Keratinocyte (primary cell): ENCODE results near the gene PCSK6. TPM values are rescaled to one million over a fixed set of nuclear protein-coding genes. Genes with fewer than 3 reads are reported as not detected.

Experiments
- DNase-seq: peaks from one replicate; pipeline ENCODE4 v3.0.0-alpha.2; 2011; ENCODE audit warnings: low read depth, missing footprints, low spot score
- FAIRE-seq: peaks from 2 replicates; lab custom pipeline; 2011; peaks lifted over from hg19 to GRCh38; lab: Jason Lieb, UNC
- H2AFZ ChIP-seq: 2 replicates; pipeline ENCODE4 v1.6.0; 2012; ENCODE audit warnings: low read length, control low read depth, inconsistent platforms; ENCODE audit not compliant: control insufficient read depth
- H3K27ac ChIP-seq: 2 replicates; pipeline ENCODE4 v1.5.1; 2011; ENCODE audit warnings: low read length; ENCODE audit not compliant: control insufficient read depth, insufficient read depth
- H3K27me3 ChIP-seq: 3 replicates; pipeline ENCODE4 v1.6.0; 2011; ENCODE audit warnings: low read length; ENCODE audit not compliant: control insufficient read depth, insufficient read depth; ENCODE audit errors: extremely low read depth
- H3K36me3 ChIP-seq, 2 experiments: 2 replicates in 1 of 2; 3 replicates in 1 of 2; pipeline ENCODE4 v1.5.1; 2011; ENCODE audit warnings: low read length in 2 of 2, mild to moderate bottlenecking in 1 of 2; ENCODE audit not compliant: control insufficient read depth in 2 of 2, insufficient read depth in 2 of 2; ENCODE audit errors: extremely low read depth in 1 of 2
- H3K4me1 ChIP-seq: 3 replicates; pipeline ENCODE4 v1.5.1; 2011; ENCODE audit warnings: low read length; ENCODE audit not compliant: control insufficient read depth, insufficient read depth; ENCODE audit errors: extremely low read depth
- H3K4me2 ChIP-seq: 3 replicates; pipeline ENCODE4 v1.6.0; 2011; ENCODE audit warnings: low read depth, low read length; ENCODE audit not compliant: control insufficient read depth, insufficient read depth; ENCODE audit errors: extremely low read depth
- H3K4me3 ChIP-seq, 3 experiments: fragments of 200-600 bp in 1 of 3; sonication (generic) in 1 of 3; 2 replicates in 2 of 3; 3 replicates in 1 of 3; pipeline ENCODE4 v1.5.1; 2011 to 2016; ENCODE audit warnings: low read length in 3 of 3, mild to moderate bottlenecking in 3 of 3, control low read depth in 2 of 3, inconsistent platforms in 1 of 3, low read depth in 1 of 3, mixed read lengths in 1 of 3, mixed run types in 1 of 3, moderate library complexity in 1 of 3; ENCODE audit not compliant: control insufficient read depth in 2 of 3, insufficient read depth in 2 of 3; ENCODE audit errors: extremely low read depth in 1 of 3
- H3K79me2 ChIP-seq: 2 replicates; pipeline ENCODE4 v1.6.0; 2012; ENCODE audit warnings: low read length; ENCODE audit not compliant: control insufficient read depth, insufficient read depth
- H3K9ac ChIP-seq: 3 replicates; pipeline ENCODE4 v1.6.0; 2011; ENCODE audit warnings: low read length; ENCODE audit not compliant: control insufficient read depth, insufficient read depth; ENCODE audit errors: extremely low read depth
- H3K9me1 ChIP-seq: 3 replicates; pipeline ENCODE4 v1.6.0; 2011; ENCODE audit warnings: low read length; ENCODE audit not compliant: control insufficient read depth, insufficient read depth; ENCODE audit errors: extremely low read depth
- H3K9me3 ChIP-seq: 2 replicates; pipeline ENCODE4 v1.5.1; 2012; ENCODE audit warnings: low read depth, low read length; ENCODE audit not compliant: control insufficient read depth
- H4K20me1 ChIP-seq: 3 replicates; pipeline ENCODE4 v1.6.0; 2011; ENCODE audit warnings: low read length; ENCODE audit not compliant: control insufficient read depth, insufficient read depth; ENCODE audit errors: extremely low read depth
- EZH2 ChIP-seq: IDR thresholded peaks from one replicate; pipeline ENCODE4 v1.6.1; 2012; ENCODE audit warnings: inconsistent platforms, mild to moderate bottlenecking, low read length, moderate library complexity
- dilution Hi-C: fragments of 300-500 bp; cut with MboI; formaldehyde crosslinking; loops from one replicate; pipeline ENCODE4 v1.7.0; 2020; ENCODE audit warnings: low sequenced_read_pairs; ENCODE audit not compliant: extremely low pct_ligation_motif_present
- polyA plus RNA-seq, 5 experiments: library from polyadenylated mRNA; depleted of rRNA in 3 of 5; stranded (reverse) in 3 of 5; stranded (forward) in 1 of 5; unstranded in 1 of 5; fragments of >200 nt; gene quantifications; 1 replicate in 1 of 5; 2 replicates in 3 of 5; 3 replicates in 1 of 5; pipeline versions ENCODE4 v1.2.1 to v1.2.3, GENCODE V29; 2011 to 2012; ENCODE audit warnings: missing spikeins in 2 of 5, low read depth in 1 of 5, low replicate concordance in 1 of 5
- TF ChIP-seq, protein P1 (sequence below), 3 experiments: IDR thresholded peaks in 1 of 3; conservative IDR thresholded peaks in 1 of 3; optimal IDR thresholded peaks in 1 of 3; 2 replicates in 2 of 3; 3 replicates in 1 of 3; pipeline versions ENCODE3 to v1.5.1; 2011; ENCODE audit warnings: low read length in 3 of 3, mild to moderate bottlenecking in 3 of 3, moderate library complexity in 2 of 3, control low read depth in 1 of 3, inconsistent platforms in 1 of 3; ENCODE audit not compliant: insufficient read depth in 2 of 3; ENCODE audit errors: extremely low read depth in 1 of 3

PCSK6 gene
- polyA plus RNA-seq, 1 donor (not counting 4 experiments of a cell fraction or from before 2014, with no cell fraction given): 3.1 TPM

DNA sequence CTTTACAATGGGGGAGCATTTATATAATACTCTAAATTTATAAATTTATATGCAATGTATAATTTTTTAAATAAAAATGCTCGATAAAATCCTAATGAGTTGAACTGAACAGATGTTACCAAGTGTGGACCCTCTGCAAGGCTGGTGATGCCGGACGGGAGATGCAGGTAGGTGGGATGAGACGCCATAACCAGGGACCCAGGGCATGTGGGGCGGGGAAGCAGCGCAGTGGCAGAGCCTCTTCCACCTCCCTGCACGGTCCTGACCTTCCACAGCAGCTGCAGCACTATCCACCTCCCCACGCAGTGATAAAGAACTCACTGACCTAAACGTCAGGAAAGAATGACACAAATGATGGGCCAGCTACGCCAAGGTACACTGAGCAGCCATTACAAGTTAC, 12.8 kb downstream of the PCSK6 start:
- no peak for DNase-seq
- Histone ChIP-seq H2AFZ (no peak overlapping the region), H3K4me2 (no peak overlapping the region)

DNA sequence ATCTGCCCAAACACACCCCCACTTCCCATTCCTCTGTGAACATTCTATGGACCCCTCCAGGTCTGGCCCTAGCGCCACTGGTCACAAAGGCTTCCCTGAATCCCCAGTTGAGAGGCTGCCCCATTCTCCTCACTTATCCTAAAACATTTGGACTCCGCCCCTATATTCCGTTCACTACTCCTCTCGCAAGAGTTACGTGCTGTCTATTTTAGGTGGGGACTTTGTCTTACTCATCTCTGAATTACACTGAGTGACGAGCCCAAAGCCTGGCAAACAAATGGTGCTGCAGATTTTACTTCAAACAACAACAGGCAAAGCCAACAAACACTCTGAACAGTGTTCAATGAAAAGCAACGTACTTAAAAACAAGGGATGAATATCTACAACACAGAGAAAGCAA, 14.5 kb downstream of the PCSK6 start:
- no peaks in the 10 kb centered on the region for H4K20me1 ChIP-seq
- no peaks in the 10 kb centered on the region for H3K27me3 ChIP-seq
- FAIRE-seq (no peak), DNase-seq (no peak)
- no peaks in the 10 kb centered on the region for H3K79me2 ChIP-seq
- no peak overlapping the region for H3K9ac ChIP-seq
- no peak overlapping the region for H3K4me2 ChIP-seq
- no peak overlapping the region for H3K4me3 ChIP-seq
- H3K36me3 ChIP-seq: no peaks in the 10 kb centered on the region
- H3K9me3 ChIP-seq: no peaks in the 10 kb centered on the region
- dilution Hi-C loops: no loop called here
- no peaks in the 10 kb centered on the region for H3K4me1 ChIP-seq
- no peak overlapping the region for H2AFZ ChIP-seq
- H3K9me1 ChIP-seq: no peaks in the 10 kb centered on the region
- no peak overlapping the region for H3K27ac ChIP-seq
- TF ChIP-seq, protein P1, sequence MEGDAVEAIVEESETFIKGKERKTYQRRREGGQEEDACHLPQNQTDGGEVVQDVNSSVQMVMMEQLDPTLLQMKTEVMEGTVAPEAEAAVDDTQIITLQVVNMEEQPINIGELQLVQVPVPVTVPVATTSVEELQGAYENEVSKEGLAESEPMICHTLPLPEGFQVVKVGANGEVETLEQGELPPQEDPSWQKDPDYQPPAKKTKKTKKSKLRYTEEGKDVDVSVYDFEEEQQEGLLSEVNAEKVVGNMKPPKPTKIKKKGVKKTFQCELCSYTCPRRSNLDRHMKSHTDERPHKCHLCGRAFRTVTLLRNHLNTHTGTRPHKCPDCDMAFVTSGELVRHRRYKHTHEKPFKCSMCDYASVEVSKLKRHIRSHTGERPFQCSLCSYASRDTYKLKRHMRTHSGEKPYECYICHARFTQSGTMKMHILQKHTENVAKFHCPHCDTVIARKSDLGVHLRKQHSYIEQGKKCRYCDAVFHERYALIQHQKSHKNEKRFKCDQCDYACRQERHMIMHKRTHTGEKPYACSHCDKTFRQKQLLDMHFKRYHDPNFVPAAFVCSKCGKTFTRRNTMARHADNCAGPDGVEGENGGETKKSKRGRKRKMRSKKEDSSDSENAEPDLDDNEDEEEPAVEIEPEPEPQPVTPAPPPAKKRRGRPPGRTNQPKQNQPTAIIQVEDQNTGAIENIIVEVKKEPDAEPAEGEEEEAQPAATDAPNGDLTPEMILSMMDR (optimal IDR thresholded peaks at IDR 0.05 in 1 of 3, IDR thresholded peaks at IDR 0.05 in 1 of 3, conservative IDR thresholded peaks at IDR 0.05 in 1 of 3; ENCODE audit: extremely low read depth in 1 of 3, insufficient read depth in 2 of 3, low read length in 3 of 3): no peak
- TF ChIP-seq EZH2: no peak

More for the DNA sequence above, 12.8 kb downstream of the PCSK6 start:
- no peak for TF ChIP-seq EZH2
- TF ChIP-seq, protein P1 (optimal IDR thresholded peaks at IDR 0.05 in 1 of 3, IDR thresholded peaks at IDR 0.05 in 1 of 3, conservative IDR thresholded peaks at IDR 0.05 in 1 of 3; ENCODE audit: extremely low read depth in 1 of 3, insufficient read depth in 2 of 3, low read length in 3 of 3): no peak
- dilution Hi-C loops: no loop called here
- H3K9ac ChIP-seq: no peak overlapping the region
- H3K27me3 ChIP-seq: no peaks in the 10 kb centered on the region
- no peaks in the 10 kb centered on the region for H3K36me3 ChIP-seq
- no peak overlapping the region for H3K27ac ChIP-seq
- no peaks in the 10 kb centered on the region for H3K9me3 ChIP-seq
- H3K4me1 ChIP-seq: no peaks in the 10 kb centered on the region
- H3K4me3 ChIP-seq: no peak overlapping the region
- H3K79me2 ChIP-seq: no peaks in the 10 kb centered on the region
- FAIRE-seq: no peak
- H3K9me1 ChIP-seq: no peaks in the 10 kb centered on the region
- H4K20me1 ChIP-seq: no peaks in the 10 kb centered on the region
